Ovary (tissue), 9 donors: ENCODE results near the gene ACAP2. TPM values are rescaled to one million over a fixed set of nuclear protein-coding genes. Genes with fewer than 3 reads are reported as not detected.
"Not testable (repeated sequence)": the region's sequence is repeated elsewhere in the genome, so short reads cannot be mapped to it uniquely, and the experiment has no call there.

ENCODE experiments used
- DNase-seq, 5 donors: peaks; one replicate each; pipeline ENCODE4 v3.0.0-alpha.2; 2019 to 2020
- H3K27ac ChIP-seq, 2 donors: fragments of 200-600 bp; one replicate each; pipeline versions ENCODE4 v1.5.1 to v1.8.0; 2019 to 2022
- H3K27me3 ChIP-seq: fragments of 200-600 bp; one replicate; pipeline ENCODE4 v1.8.0; 2022
- H3K36me3 ChIP-seq: fragments of 200-600 bp; sonication (generic); one replicate; pipeline ENCODE4 v1.5.1; 2019
- H3K4me1 ChIP-seq: one replicate; pipeline ENCODE4 v1.8.1; 2013; ENCODE audit warnings: mild to moderate bottlenecking, moderate library complexity; ENCODE audit not compliant: insufficient read depth
- H3K4me3 ChIP-seq: fragments of 200-600 bp; sonication (generic); one replicate; pipeline ENCODE4 v1.5.1; 2017
- H3K9me3 ChIP-seq, 2 donors: fragments of 200-600 bp in 1 of 2; sonication (generic) in 1 of 2; one replicate each; pipeline versions ENCODE4 v1.5.1 to v1.8.1; 2013 to 2019; ENCODE audit warnings: mild to moderate bottlenecking in 1 of 2, moderate library complexity in 1 of 2
- EP300 ChIP-seq: sonication (generic); formaldehyde crosslinking; IDR thresholded peaks from one replicate; pipeline ENCODE4 v1.6.1; 2017; ENCODE audit warnings: antibody characterized with exemption
- POLR2A ChIP-seq: fragments of 450-650 bp; IDR thresholded peaks from one replicate; pipeline ENCODE4 v1.6.1; 2017; ENCODE audit warnings: antibody characterized with exemption, mild to moderate bottlenecking, moderate library complexity
- WGBS, 3 donors: extraction: QIAGEN DNeasy Blood & Tissue Kit in 1 of 3; methylation state at CpG; one replicate each; pipeline versions ENCODE4 v1.1.5 to v1.1.7; 2013 to 2017; 5-methylcytosine and 5-hydroxymethylcytosine counted together
- intact Hi-C, 4 donors: fragments of 100-400 bp; cut with DNase I; formaldehyde crosslinking; loops; one replicate each; pipeline versions ENCODE4 v1.11.0 to v1.15.1; 2022 to 2023
- polyA plus RNA-seq, 2 donors: library from polyadenylated mRNA; stranded (reverse); fragments of 200-250 nt in 1 of 2; fragments of 350-450 nt in 1 of 2; fragmentation: Illumina TruSeq in 1 of 2; extraction: RNeasy Lipid Tissue Mini Kit (QIAGEN cat#74804) in 1 of 2; gene quantifications; one replicate each; pipeline ENCODE4 v1.2.3, GENCODE V29; 2013 to 2014
- total RNA-seq, 7 donors: library from RNA; depleted of rRNA in 2 of 7; stranded (reverse); fragments of >200 nt in 2 of 7; fragmentation: NEBNext Ultra II Directional in 3 of 7; extraction: Animal tissue kit (Norgen Biotek cat#: 25700) in 3 of 7; gene quantifications; one replicate each; pipeline versions ENCODE4 v1.1.0 to v1.2.4, GENCODE V29; 2016 to 2023
- TF ChIP-seq, protein P1 (sequence below), 3 donors: fragments of 450-650 bp in 2 of 3; fragments of 200-600 bp in 1 of 3; IDR thresholded peaks; one replicate each; pipeline versions ENCODE4 v1.5.1 to v1.8.0; 2016 to 2022; ENCODE audit warnings: antibody characterized with exemption in 3 of 3, mild to moderate bottlenecking in 1 of 3
- donor health status: DM: no; HTN: no; CAD: no; lungs with moderate emphysema.
- donor health status: DM: no; HTN: no; CAD: no.
- donor health status: Bipolar disorder and iron deficiency.
- donor health status: DM: yes; HTN: yes; CAD: no.
- donor health status: DM: no; HTN: no; CAD: no.
- donor health status: DM: yes; HTN: yes; CAD: no.

ACAP2 gene
- total and polyA plus RNA-seq, 9 donors: 15.1 to 66.8 (median 49.4) TPM

DNA sequence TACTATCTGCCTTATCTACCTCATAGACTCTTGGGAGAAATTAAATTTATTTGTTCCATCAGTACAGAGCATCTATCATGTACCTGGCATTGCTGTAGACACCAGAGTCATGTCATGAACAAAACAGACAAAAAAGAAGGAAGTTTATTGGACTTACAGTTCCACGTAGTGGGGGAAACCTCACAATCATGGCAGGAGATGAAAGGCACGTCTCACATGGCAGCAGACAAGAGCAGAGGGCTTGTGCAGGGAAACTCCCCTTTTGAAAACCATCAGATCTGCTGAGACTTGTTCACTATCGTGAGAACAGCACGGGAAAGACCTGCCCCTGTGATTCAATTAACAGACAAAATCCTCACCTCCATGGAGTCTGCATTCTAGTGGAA is 25.6 kb upstream of the ACAP2 start:
- WGBS, 3 donors: 63 to 93% (median 81%) methylated on average over 4 of the region's 4 CpGs

DNA sequence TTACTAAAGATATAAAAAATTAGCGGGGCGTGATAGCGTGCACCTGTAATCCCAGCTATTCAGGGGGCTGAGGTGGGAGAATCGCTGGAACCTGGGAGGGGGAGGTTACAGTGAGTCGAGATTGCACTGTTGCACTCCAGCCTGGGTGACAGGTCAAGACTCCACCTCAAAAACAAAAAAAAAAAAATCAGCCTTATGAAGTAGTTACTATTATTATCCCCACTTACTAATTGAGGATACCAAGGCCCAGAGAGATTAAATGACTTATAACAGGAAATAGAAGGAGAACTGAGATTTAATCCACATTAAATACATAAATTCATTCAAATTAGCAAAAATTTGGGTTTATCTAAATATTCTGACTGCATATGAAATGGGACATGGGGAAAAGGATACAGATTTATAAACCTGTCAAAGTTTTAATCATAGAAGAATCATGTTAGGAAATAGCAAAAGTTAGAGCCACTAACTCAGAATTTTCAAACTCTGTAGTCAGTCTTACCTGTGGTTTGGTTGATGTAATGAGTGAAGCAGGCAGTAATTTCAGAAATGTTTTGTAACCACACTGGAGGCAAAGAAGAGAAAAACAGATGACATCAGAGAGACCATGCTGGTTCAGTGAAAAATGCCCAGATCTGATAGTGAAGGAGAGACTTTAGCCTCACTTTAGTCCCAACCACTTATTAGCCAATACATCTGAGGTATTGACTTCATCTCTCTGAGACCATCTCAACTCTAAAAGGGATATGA is 25.0 kb upstream of the ACAP2 start:
- peaks cover 3% of the 10 kb centered on the region for H3K4me1 ChIP-seq
- TF ChIP-seq, protein P1, sequence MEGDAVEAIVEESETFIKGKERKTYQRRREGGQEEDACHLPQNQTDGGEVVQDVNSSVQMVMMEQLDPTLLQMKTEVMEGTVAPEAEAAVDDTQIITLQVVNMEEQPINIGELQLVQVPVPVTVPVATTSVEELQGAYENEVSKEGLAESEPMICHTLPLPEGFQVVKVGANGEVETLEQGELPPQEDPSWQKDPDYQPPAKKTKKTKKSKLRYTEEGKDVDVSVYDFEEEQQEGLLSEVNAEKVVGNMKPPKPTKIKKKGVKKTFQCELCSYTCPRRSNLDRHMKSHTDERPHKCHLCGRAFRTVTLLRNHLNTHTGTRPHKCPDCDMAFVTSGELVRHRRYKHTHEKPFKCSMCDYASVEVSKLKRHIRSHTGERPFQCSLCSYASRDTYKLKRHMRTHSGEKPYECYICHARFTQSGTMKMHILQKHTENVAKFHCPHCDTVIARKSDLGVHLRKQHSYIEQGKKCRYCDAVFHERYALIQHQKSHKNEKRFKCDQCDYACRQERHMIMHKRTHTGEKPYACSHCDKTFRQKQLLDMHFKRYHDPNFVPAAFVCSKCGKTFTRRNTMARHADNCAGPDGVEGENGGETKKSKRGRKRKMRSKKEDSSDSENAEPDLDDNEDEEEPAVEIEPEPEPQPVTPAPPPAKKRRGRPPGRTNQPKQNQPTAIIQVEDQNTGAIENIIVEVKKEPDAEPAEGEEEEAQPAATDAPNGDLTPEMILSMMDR (IDR thresholded peaks at IDR 0.05): no peak
- TF ChIP-seq POLR2A (no peak), EP300 (no peak)
- no peak for DNase-seq
- H3K9me3 ChIP-seq: no peaks in the 10 kb centered on the region
- H3K36me3 ChIP-seq: no peaks in the 10 kb centered on the region
- WGBS, 3 donors: 90 to 97% (median 94%) methylated on average over 5 of the region's 5 CpGs
- intact Hi-C loops: no loop called here
- no peak overlapping the region for H3K27ac ChIP-seq
- H3K27me3 ChIP-seq: no peaks in the 10 kb centered on the region
- H3K4me3 ChIP-seq: no peak overlapping the region

More for the DNA sequence above, 25.6 kb upstream of the ACAP2 start:
- no peak overlapping the region for H3K4me3 ChIP-seq
- H3K36me3 ChIP-seq: no peaks in the 10 kb centered on the region
- intact Hi-C loops: no loop called here
- no peak for DNase-seq
- no peaks in the 10 kb centered on the region for H3K27me3 ChIP-seq
- TF ChIP-seq POLR2A (no peak), EP300 (no peak)
- TF ChIP-seq, protein P1 (IDR thresholded peaks at IDR 0.05): no peak
- H3K9me3 ChIP-seq: no peaks in the 10 kb centered on the region
- H3K4me1 ChIP-seq: peaks cover 3% of the 10 kb centered on the region
- H3K27ac ChIP-seq: no peak overlapping the region

DNA sequence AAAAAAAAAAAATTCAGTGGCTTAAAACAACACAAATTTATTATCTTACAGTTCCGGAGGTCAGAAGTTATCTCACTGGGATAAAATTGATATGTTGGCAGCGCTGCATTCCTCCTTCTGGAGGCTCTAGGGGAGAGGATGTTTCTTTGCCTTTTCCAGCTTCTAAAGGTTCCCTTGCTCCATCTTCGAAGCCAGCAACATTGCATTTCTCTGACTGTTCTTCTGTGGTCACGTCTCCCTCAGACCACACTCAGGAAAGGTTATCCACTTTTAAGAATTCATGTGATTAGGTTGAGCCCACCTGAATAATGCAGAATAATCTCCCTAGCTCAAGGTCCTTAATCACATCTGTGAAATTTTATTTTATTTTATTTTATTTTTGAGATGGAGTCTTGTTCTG is 23.4 kb upstream of the ACAP2 start:
- 56 to 68% (median 59%) methylated on average over 4 of the region's 4 CpGs for WGBS, 3 donors

DNA sequence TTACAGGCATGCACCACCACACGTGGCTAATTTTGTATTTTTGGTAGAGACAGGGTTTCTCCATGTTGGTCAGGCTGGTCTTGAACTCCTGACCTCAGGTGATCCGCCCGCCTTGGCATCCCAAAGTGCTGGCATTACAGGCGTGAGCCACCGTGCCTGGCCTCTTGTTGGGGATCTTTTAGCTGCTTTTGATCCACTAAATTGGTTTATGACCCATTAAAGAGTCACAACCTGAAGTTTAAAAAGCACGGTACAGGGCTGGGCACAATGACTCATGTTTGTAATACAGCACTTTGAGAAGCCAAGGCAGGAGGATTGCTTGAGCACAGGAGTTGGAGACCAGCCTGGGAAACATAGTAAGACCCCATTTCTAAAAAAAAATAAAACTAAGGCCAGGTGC is 20.1 kb upstream of the ACAP2 start:
- H3K36me3 ChIP-seq, intact Hi-C loops, H3K4me1 ChIP-seq, H3K4me3 ChIP-seq, H3K27me3 ChIP-seq, H3K9me3 ChIP-seq, H3K27ac ChIP-seq, DNase-seq: not testable (repeated sequence)
- 90% methylated on average over 6 of the region's 6 CpGs for WGBS, 3 donors

More for the DNA sequence above, 23.4 kb upstream of the ACAP2 start:
- no peaks in the 10 kb centered on the region for H3K9me3 ChIP-seq
- H3K4me1 ChIP-seq: peaks cover 2% of the 10 kb centered on the region
- no peak overlapping the region for H3K4me3 ChIP-seq
- H3K36me3 ChIP-seq: no peaks in the 10 kb centered on the region
- H3K27ac ChIP-seq: no peak overlapping the region
- TF ChIP-seq, protein P1 (IDR thresholded peaks at IDR 0.05): no peak
- TF ChIP-seq POLR2A (no peak), EP300 (no peak)
- DNase-seq: no peak
- intact Hi-C loops: no loop called here
- no peaks in the 10 kb centered on the region for H3K27me3 ChIP-seq

DNA sequence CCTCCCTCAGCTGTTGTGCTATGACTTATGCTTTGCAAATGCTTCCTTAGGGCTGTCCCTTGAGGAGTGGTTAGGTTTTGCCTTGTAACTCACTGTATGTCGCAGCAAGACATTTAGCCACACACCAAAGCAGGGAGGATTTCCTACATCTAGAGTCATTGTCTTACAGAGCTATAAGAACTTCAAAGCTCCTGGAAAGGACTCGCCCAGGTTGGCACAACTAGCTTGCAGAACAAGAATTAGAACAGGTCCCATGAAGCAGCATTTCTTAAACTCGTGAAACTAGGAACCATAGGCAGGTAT is 19.4 kb upstream of the ACAP2 start:
- intact Hi-C loops: no loop called here
- Histone ChIP-seq H3K4me1 (peaks cover 3% of the 10 kb centered on the region), H3K9me3 (no peaks in the 10 kb centered on the region), H3K4me3 (no peak overlapping the region), H3K27me3 (no peaks in the 10 kb centered on the region), H3K27ac (no peak overlapping the region), H3K36me3 (no peaks in the 10 kb centered on the region)
- TF ChIP-seq POLR2A (no peak), EP300 (no peak)
- TF ChIP-seq, protein P1 (IDR thresholded peaks at IDR 0.05): no peak
- 96 to 100% (median 97%) methylated on average over 3 of the region's 3 CpGs for WGBS, 3 donors
- DNase-seq: no peak
